Trophoblast cell (in vitro differentiated cells and primary cell): ENCODE data around the gene SH2D3A.

Experiments
- DNase-seq, 2 donors: peaks; one replicate each; pipeline ENCODE4 v3.0.0-alpha.2; 2016
- H2AFZ ChIP-seq: 2 replicates; pipeline ENCODE4 v1.6.1; 2013; ENCODE audit warnings: low read length, moderate library complexity, mild to moderate bottlenecking; ENCODE audit not compliant: insufficient read depth, poor library complexity
- H2AK5ac ChIP-seq: 2 replicates; pipeline ENCODE4 v1.6.1; 2013; ENCODE audit warnings: mild to moderate bottlenecking, low read length
- H2BK120ac ChIP-seq: 2 replicates; pipeline ENCODE4 v1.6.1; 2013; ENCODE audit warnings: low read length, mild to moderate bottlenecking, moderate library complexity; ENCODE audit not compliant: insufficient read depth, poor library complexity
- H2BK12ac ChIP-seq: 2 replicates; pipeline ENCODE4 v1.6.1; 2013; ENCODE audit warnings: mild to moderate bottlenecking, low read length, moderate library complexity
- H2BK5ac ChIP-seq: 2 replicates; pipeline ENCODE4 v1.6.1; 2013; ENCODE audit warnings: low read length, low read depth, moderate library complexity, mild to moderate bottlenecking; ENCODE audit not compliant: poor library complexity
- H3K14ac ChIP-seq: 2 replicates; pipeline ENCODE4 v1.6.1; 2013; ENCODE audit warnings: mild to moderate bottlenecking, low read length
- H3K18ac ChIP-seq: 2 replicates; pipeline ENCODE4 v1.6.1; 2013; ENCODE audit warnings: mild to moderate bottlenecking, low read length
- H3K23ac ChIP-seq: 2 replicates; pipeline ENCODE4 v1.6.1; 2013; ENCODE audit warnings: low read length
- H3K27ac ChIP-seq: 2 replicates; pipeline ENCODE4 v1.5.1; 2013; ENCODE audit warnings: low read depth, mild to moderate bottlenecking, inconsistent platforms, low read length, moderate library complexity
- H3K27me3 ChIP-seq: 2 replicates; pipeline ENCODE4 v1.6.1; 2013; ENCODE audit warnings: inconsistent platforms, mild to moderate bottlenecking, low read length, moderate library complexity; ENCODE audit not compliant: insufficient read depth
- H3K36me3 ChIP-seq, 2 experiments: 1 replicate in 1 of 2; 2 replicates in 1 of 2; pipeline ENCODE4 v1.6.1; 2013; ENCODE audit warnings: low read length in 2 of 2, mild to moderate bottlenecking in 2 of 2, moderate library complexity in 1 of 2; ENCODE audit not compliant: insufficient read depth in 2 of 2, control insufficient read depth in 1 of 2
- H3K4ac ChIP-seq: 2 replicates; pipeline ENCODE4 v1.6.1; 2013; ENCODE audit warnings: low read depth, mild to moderate bottlenecking, low read length, moderate library complexity
- H3K4me1 ChIP-seq, 2 experiments: 1 replicate in 1 of 2; 2 replicates in 1 of 2; pipeline ENCODE4 v1.6.1; 2013; ENCODE audit warnings: low read length in 2 of 2, mild to moderate bottlenecking in 2 of 2, moderate library complexity in 1 of 2; ENCODE audit not compliant: insufficient read depth in 2 of 2, control insufficient read depth in 1 of 2
- H3K4me2 ChIP-seq: 2 replicates; pipeline ENCODE4 v1.6.1; 2013; ENCODE audit warnings: inconsistent platforms, mild to moderate bottlenecking, low read length, moderate library complexity
- H3K4me3 ChIP-seq: 2 replicates; pipeline ENCODE4 v1.5.1; 2013; ENCODE audit warnings: mild to moderate bottlenecking, low read depth, low read length, inconsistent platforms
- H3K79me1 ChIP-seq: one replicate; pipeline ENCODE4 v1.6.1; 2013; ENCODE audit warnings: low read length
- H3K79me2 ChIP-seq: 2 replicates; pipeline ENCODE4 v1.6.1; 2013; ENCODE audit warnings: low read length, mild to moderate bottlenecking; ENCODE audit not compliant: control insufficient read depth, insufficient read depth, poor library complexity
- H3K9ac ChIP-seq: 2 replicates; pipeline ENCODE4 v1.6.1; 2013; ENCODE audit warnings: mild to moderate bottlenecking, low read length
- H3K9me3 ChIP-seq: 2 replicates; pipeline ENCODE4 v1.6.1; 2013; ENCODE audit warnings: low read depth, mild to moderate bottlenecking, control low read depth, inconsistent platforms, low read length; ENCODE audit not compliant: insufficient read depth
- H4K12ac ChIP-seq: 2 replicates; pipeline ENCODE4 v1.6.1; 2013; ENCODE audit warnings: low read depth, mild to moderate bottlenecking, low read length, moderate library complexity
- H4K8ac ChIP-seq: 2 replicates; pipeline ENCODE4 v1.6.1; 2013; ENCODE audit warnings: low read depth, mild to moderate bottlenecking, low read length, moderate library complexity
- H4K91ac ChIP-seq: one replicate; pipeline ENCODE4 v1.6.1; 2013; ENCODE audit warnings: low read depth, mild to moderate bottlenecking, low read length, moderate library complexity
- WGBS: extraction: QIAGEN DNeasy Blood & Tissue Kit; methylation state at CpG from one replicate; pipeline ENCODE4 v1.1.7; 2013; ENCODE audit warnings: missing lambda C conversion rate; ENCODE audit not compliant: insufficient read length, insufficient coverage; ENCODE audit errors: extremely low coverage; 5-methylcytosine and 5-hydroxymethylcytosine counted together

Gene SH2D3A

DNA sequence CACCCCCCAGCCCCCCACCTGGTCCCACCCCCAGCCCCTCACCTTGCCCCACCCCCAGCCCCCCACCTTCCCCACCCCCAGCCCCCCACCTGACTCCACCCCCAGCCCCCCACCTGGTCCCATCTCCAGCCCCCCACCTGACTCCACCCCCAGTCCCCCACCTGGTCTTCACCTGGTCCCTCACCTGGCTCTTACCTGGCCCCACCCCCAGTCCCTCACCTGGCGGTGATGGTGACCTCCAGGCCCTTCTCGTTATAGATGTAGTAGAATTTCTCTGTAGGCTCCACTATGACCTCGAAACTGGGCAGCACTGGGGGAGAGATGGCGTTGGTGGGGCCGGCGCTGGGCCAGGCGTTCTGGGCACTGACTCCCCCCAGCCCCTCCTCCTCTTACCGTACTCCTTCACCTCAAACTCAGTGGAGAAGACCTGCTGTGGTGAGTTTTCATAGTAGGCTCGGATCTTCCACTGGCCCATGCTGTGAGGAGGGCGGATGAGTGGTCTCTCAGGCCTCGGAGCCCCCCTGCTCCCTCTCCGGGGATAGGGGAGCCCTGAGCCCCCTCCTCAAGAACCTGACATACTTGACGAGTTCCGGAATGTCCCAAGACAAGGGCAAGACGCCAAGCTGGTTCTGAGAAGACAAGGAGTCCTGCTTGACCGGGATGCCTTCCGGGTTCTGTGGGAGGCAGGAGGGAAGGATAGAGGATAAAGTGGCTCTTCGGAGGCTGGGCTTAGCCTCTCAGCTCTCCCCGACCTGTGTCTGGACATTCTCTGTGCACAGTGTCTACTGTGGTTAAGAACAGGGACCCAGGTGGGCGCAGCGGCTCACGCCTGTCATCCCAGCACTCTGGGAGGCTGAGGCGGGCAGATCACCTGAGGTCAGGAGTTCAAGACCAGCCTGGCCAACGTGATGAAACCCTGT lies 53.2 kb downstream of the SH2D3A start:
- Histone ChIP-seq H3K9me3 (peaks cover 13% of the 10 kb centered on the region), H3K23ac (no peak overlapping the region), H3K18ac (no peak overlapping the region), H4K91ac (no peak overlapping the region), H3K4me2 (no peak overlapping the region), H3K14ac (no peak overlapping the region), H3K27me3 (peaks cover 11% of the 10 kb centered on the region), H3K27ac (no peak overlapping the region), H2BK120ac (no peak overlapping the region), H4K12ac (no peak overlapping the region), H2AK5ac (no peak overlapping the region), H3K4ac (no peak overlapping the region), H2BK12ac (no peak overlapping the region), H3K79me1 (no peaks in the 10 kb centered on the region), H3K4me3 (no peak overlapping the region), H3K4me1 (peaks cover 0 to 2% of the 10 kb centered on the region in 2 experiments), H2BK5ac (no peak overlapping the region), H2AFZ (no peak overlapping the region), H3K9ac (no peak overlapping the region), H4K8ac (no peak overlapping the region), H3K79me2 (no peaks in the 10 kb centered on the region), H3K36me3 (no peaks in the 10 kb centered on the region)
- no peak for DNase-seq
- WGBS = no CpG with 5 or more reads among the region's 24 CpGs

DNA sequence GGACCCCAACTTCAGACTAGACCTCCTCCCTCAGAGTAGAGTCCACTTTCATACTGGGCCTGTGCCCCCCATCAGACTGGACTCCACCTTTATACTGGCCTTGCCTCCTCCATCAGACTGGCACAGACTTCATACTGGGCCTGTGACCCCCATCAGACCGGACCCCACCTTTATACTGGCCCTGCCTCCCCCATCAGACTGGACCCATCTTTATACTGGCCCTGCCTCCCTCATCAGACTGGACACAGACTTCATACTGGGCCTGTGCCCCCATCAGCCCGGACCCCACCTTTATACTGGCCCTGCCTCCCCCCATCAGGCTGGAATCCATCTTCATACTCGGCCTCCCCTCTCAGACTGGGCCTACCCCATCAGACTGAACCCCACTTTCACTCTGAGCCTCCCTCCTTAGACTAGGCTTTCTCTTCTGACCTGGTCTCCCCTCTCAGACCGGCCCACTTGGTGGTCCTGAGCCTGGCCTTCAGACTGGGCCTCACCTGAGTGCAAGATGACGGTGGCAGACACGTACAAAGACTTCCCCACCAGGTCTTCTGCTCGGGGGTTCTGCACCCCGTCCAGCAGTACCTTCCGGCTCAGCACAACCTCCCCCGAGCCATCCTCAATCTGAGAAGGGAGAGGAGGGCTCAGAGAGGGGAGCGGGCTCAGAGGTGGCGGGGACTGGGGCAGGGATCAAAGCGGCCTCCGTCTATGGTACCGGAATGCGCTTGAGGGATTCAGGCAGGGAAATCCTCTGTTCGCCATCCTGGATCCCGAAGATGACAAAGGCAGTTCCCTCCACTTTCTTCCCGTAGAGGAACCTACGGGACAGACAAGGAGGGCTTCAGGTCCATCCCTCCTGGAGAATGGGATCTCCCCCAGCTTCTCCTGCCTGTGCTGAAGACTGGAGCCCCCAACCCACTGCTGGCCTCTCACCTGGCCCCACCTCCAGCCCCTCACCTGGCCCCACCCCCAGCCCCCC lies 54.3 kb downstream of the SH2D3A start:
- no peaks in the 10 kb centered on the region for H3K36me3 ChIP-seq
- H2BK12ac ChIP-seq = no peak overlapping the region
- H2BK5ac ChIP-seq = no peak overlapping the region
- H3K4me1 ChIP-seq = peaks cover 0 to 2% of the 10 kb centered on the region in 2 experiments
- no peak overlapping the region for H3K4ac ChIP-seq
- no peak overlapping the region for H4K91ac ChIP-seq
- H2BK120ac ChIP-seq = no peak overlapping the region
- no CpG with 5 or more reads among the region's 20 CpGs for WGBS
- no peak for DNase-seq
- no peak overlapping the region for H3K4me2 ChIP-seq
- no peaks in the 10 kb centered on the region for H3K79me2 ChIP-seq
- no peak overlapping the region for H2AFZ ChIP-seq
- no peak overlapping the region for H3K14ac ChIP-seq
- H3K9ac ChIP-seq = no peak overlapping the region
- peaks cover 11% of the 10 kb centered on the region for H3K27me3 ChIP-seq
- peaks cover 13% of the 10 kb centered on the region for H3K9me3 ChIP-seq
- no peak overlapping the region for H3K27ac ChIP-seq
- no peak overlapping the region for H3K18ac ChIP-seq
- no peak overlapping the region for H4K8ac ChIP-seq
- H3K23ac ChIP-seq = no peak overlapping the region
- no peak overlapping the region for H4K12ac ChIP-seq
- H3K4me3 ChIP-seq = no peak overlapping the region
- H2AK5ac ChIP-seq = no peak overlapping the region
- no peaks in the 10 kb centered on the region for H3K79me1 ChIP-seq

DNA sequence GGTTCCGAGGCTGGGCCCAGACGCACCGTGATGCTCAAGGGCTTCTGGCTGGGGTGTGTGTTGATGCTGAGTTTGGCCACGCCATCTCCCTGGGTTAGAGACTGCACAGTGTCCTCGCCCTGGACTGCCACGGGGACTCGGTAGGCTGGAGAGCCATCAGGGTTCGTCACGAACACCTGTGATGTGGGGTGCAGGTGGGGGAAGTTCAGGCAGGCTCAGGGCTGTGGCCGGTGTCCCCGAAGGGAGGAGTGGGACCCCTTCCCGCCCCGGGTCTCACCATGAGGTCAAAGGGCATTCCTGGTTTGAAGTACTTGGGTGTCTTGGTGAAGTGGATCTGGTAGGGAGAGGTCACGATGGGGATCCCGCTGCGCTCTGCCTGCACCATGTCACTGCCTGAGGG lies 55.0 kb downstream of the SH2D3A start:
- H4K8ac ChIP-seq = no peak overlapping the region
- no peak overlapping the region for H4K91ac ChIP-seq
- H2BK5ac ChIP-seq = no peak overlapping the region
- H2BK120ac ChIP-seq = no peak overlapping the region
- no peak overlapping the region for H2BK12ac ChIP-seq
- H3K27ac ChIP-seq = no peak overlapping the region
- no peak overlapping the region for H2AFZ ChIP-seq
- H3K79me2 ChIP-seq = no peaks in the 10 kb centered on the region
- no peak overlapping the region for H3K18ac ChIP-seq
- no peak overlapping the region for H3K23ac ChIP-seq
- DNase-seq = no peak
- no peaks in the 10 kb centered on the region for H3K79me1 ChIP-seq
- H2AK5ac ChIP-seq = no peak overlapping the region
- H3K9me3 ChIP-seq = peaks cover 7% of the 10 kb centered on the region
- peaks cover 0 to 2% of the 10 kb centered on the region in 2 experiments for H3K4me1 ChIP-seq
- H3K4me2 ChIP-seq = no peak overlapping the region
- no peak overlapping the region for H4K12ac ChIP-seq
- no peak overlapping the region for H3K4me3 ChIP-seq
- WGBS = no CpG with 5 or more reads among the region's 16 CpGs
- H3K14ac ChIP-seq = no peak overlapping the region
- no peak overlapping the region for H3K4ac ChIP-seq
- H3K27me3 ChIP-seq = peaks cover 11% of the 10 kb centered on the region
- no peak overlapping the region for H3K9ac ChIP-seq
- H3K36me3 ChIP-seq = no peaks in the 10 kb centered on the region

- H2BK12ac ChIP-seq = no peak overlapping the region
- no CpG with 5 or more reads among the region's 10 CpGs for WGBS
Observed at GRCh38 chr19:6711605-6712004, 55.6 kb downstream of the SH2D3A start.

More at GRCh38 chr19:6711605-6712004, 55.6 kb downstream of the SH2D3A start:
- no peak overlapping the region for H3K4me3 ChIP-seq
- no peak overlapping the region for H2AK5ac ChIP-seq
- H2BK5ac ChIP-seq = no peak overlapping the region
- no peak overlapping the region for H4K8ac ChIP-seq
- H3K9me3 ChIP-seq = peaks cover 6% of the 10 kb centered on the region
- no peak overlapping the region for H2BK120ac ChIP-seq
- peaks cover 11% of the 10 kb centered on the region for H3K27me3 ChIP-seq
- H4K12ac ChIP-seq = no peak overlapping the region
- peaks cover 0 to 2% of the 10 kb centered on the region in 2 experiments for H3K4me1 ChIP-seq
- no peak overlapping the region for H3K4me2 ChIP-seq
- no peak overlapping the region for H4K91ac ChIP-seq
- no peaks in the 10 kb centered on the region for H3K79me1 ChIP-seq
- H3K14ac ChIP-seq = no peak overlapping the region
- no peak overlapping the region for H3K9ac ChIP-seq
- H3K27ac ChIP-seq = no peak overlapping the region
- H3K23ac ChIP-seq = no peak overlapping the region
- no peak for DNase-seq
- no peaks in the 10 kb centered on the region for H3K79me2 ChIP-seq
- H3K18ac ChIP-seq = no peak overlapping the region
- H2AFZ ChIP-seq = no peak overlapping the region
- H3K4ac ChIP-seq = no peak overlapping the region
- no peaks in the 10 kb centered on the region for H3K36me3 ChIP-seq
